HG02885 (cell line): ENCODE data around the gene VWC2L.

ENCODE experiments used
- ATAC-seq: cut with Tn5 transposase; IDR thresholded peaks from one replicate; pipeline ENCODE4 v1.9.1; 2021; ENCODE audit warnings: mild to moderate bottlenecking; ENCODE audit not compliant: unreplicated experiment, poor library complexity

Gene VWC2L

GRCh38 chr2:214578442-214578841 is 167.6 kb downstream of the VWC2L start:
- no peak for ATAC-seq

DNA sequence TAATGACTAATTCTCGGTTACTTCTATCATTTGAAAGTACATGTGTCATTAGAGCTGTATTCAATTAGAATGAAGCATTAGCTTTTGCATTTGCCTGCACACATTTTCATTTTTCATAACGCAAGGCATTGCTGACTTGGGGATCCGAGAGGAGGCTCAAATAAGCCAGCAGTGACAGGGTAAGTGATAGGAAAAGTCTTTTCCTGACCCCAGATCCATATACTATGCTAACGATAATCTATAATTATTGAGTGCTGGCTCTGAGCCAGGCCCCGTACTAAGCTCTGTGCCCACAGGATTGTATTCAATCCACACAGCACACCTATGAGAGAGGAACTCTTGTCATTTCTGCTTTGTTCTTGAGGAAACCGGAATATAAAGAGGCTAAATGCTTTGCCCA is 168.2 kb downstream of the VWC2L start:
- ATAC-seq = no peak

DNA sequence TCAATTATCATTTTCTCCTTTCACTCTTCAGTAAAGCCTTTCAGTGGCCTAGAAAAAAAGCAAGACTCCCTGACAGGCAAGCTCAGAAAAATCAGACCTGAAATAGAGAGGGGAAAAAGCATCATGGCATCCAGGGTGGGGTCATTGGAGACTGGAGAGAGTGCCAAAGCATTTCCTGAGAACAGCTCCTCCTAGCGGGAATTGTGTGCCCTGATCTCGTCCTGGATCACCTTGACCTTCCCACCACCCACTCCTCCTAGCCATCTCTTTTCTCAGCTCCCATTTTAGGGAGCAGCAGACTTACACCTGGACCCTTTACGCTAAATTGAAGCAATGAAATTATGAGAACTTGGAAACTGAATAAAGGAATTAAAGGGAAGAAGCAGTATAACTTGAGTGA is 176.6 kb downstream of the VWC2L start:
- no peak for ATAC-seq

- no peak for ATAC-seq
Measured at GRCh38 chr2:214591366-214591765, 180.5 kb downstream of the VWC2L start.

DNA sequence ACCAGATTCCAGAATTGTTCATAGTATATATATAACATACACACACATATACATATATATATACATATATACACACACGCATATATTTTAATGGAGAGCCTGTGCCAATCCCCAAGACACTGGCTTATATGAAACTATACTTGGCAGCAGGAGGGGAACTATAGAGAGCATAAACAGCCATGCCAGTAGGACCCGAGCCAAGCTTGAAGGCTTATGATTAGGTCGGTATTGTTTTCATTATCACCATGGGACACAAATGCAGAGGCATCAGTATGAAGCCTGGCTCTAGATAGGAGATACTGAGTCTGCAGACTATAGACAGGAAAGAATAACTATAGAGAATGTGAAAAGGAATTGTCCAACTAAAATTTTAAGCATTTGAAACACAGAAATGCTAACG is 181.2 kb downstream of the VWC2L start:
- no peak for ATAC-seq

DNA sequence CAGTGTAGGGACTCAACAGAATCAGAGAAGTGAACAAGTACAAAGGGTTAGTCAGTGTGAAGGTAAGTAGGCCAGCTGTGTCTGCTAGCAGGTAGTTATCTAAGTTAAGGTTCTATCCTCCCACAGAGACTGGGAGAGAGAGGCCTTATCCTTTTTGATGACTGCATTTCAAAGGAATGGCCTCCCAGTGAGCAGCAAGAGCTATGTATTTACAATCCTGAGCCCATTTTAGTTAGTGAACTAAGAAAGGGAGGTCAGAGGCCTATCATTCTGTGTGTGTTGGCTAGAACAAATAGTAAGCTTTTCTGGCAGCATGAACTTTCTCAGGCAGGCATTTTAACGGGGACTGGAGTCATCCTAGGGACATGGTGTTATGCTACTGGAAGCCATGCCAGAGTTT is 182.9 kb downstream of the VWC2L start:
- ATAC-seq = no peak

DNA sequence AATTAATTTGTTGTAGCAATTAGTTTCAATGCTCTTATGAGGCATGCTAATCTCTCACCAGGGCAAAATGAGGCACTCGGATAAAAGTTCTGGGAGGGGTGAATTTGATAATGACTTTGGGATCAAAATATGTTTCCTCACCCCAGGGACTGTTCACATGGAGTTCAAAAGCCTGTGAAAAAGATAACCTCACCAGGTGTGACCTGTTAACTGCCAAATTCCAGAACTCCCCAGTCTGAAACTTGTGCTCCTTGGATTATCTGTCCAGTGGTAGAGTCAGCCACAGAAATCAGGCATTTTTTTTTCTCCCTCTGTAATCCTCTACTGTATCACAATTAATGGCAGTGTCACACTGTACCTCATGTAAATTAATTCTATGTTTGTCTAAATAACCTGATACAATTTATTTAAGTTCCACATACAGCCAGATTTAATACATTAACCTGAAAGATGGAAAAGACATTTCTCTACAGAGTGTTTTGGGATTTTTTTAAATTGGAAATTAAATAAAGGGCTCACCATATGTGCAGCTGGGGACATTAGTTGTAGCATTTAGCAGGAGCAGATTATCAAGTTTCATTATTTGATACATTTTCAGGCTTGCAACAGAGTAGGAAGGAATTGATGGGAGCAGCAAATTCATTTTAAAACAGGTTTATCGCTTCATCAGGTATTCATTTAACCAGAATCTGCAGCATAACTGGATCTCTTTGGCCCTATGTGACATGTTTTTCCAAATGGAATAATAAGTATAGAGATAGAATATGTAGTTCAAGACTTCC is 191.2 kb downstream of the VWC2L start:
- ATAC-seq = no peak

- ATAC-seq = no peak
Measured at GRCh38 chr2:214604861-214605260, 194.0 kb downstream of the VWC2L start.

- ATAC-seq = no peak
Measured at GRCh38 chr2:214607051-214607450, 196.2 kb downstream of the VWC2L start.

DNA sequence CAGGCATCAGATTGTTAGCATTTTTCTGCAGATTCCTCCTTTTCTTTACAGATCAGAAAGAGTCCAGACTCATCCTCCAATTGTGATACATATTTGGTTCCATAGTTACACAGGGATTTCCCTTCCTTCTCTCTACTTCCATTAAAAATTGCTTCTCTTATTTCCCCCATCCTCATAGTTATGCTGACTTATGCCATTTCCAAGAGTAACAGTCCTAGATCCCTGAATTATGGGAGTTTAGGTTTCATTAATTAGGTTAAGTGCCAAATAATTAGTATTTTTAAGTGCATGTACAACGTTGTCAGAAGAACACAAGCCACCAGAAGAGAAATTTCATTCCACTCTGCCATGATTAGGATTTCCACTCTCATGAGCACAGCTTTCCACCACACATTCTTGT is 200.2 kb downstream of the VWC2L start:
- ATAC-seq = no peak

- ATAC-seq = no peak
Measured at GRCh38 chr2:214624166-214624760, 213.4 kb downstream of the VWC2L start.

DNA sequence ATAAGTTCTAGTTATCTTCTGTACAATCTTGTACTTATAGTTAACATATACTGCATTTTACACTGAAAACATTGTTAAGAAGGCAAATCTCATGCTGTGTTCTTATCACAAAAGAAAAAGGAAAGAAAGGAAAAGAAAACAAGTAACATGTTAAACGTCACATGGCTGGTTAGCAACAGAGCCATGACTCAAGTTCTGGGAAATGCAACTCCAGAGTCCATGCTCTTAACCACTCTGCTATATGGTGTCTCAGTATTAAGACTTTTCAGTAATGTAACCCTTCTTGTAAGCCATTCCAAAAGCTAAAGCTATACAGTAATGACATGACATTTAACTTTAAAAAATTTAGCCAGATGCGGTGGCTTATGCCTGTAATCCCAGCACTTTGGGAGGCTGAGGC is 217.2 kb downstream of the VWC2L start:
- ATAC-seq = no peak
